ENCODE measurements around the gene SPDYE11. TPM values are rescaled to one million over a fixed set of nuclear protein-coding genes. Genes with fewer than 3 reads are reported as not detected.
"Not testable (repeated sequence)": the region's sequence is repeated elsewhere in the genome, so short reads cannot be mapped to it uniquely, and the experiment has no call there.

SPDYE11 gene, protein sequence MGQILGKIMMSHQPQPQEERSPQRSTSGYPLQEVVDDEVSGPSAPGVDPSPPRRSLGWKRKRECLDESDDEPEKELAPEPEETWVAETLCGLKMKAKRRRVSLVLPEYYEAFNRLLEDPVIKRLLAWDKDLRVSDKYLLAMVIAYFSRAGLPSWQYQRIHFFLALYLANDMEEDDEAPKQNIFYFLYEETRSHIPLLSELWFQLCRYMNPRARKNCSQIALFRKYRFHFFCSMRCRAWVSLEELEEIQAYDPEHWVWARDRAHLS
- under 1 TPM in 1 of 4 donors, not detected in 3; 0.41 TPM for polyA plus RNA-seq
- long read RNA-seq, donor 1 = 0 reads
- long read RNA-seq, donor 2 = 0 reads
- long read RNA-seq, donor 3 = 0 reads
- long read RNA-seq, donor 4 = 0 reads
- long read RNA-seq, donor 5 = 0 reads
- long read RNA-seq, donor 6 = 0 reads
- long read RNA-seq, donor 7 = 0 reads
- long read RNA-seq, donor 8 = 0 reads
- long read RNA-seq, donor 9 = 0 reads
- long read RNA-seq, donor 10 = 0 reads

DNA sequence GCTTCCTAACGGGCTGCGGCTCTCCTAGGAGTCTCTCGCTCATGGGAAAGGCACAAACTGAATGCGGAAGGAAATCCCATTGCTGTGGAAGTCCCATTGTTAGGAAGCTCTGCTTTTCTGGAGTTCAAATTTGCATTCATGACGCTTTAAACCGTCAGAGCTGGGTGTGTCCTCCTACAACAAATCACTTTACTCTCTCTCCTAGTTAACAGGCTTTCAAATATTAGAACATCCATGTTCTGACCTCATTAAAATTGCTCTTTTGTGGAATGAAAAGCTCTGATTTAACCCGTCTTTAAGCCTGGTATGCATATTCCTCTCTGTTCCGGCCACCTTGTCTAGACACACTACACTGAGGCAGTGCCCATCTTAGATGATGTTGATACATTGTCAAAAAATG is at the start of gene SPDYE11:
SPDYE11 (minus strand) TSS at position 101 of the 400 bp plus-strand sequence. CDS start 1,800 bp downstream, outside the sequence.
- H3K27ac ChIP-seq (ENCODE audit: low read depth in 1 of 3, low read length in 2 of 3); H3K27me3 ChIP-seq (ENCODE audit: control insufficient read depth in 3 of 3, insufficient read depth in 3 of 3, low read length in 3 of 3): not testable (repeated sequence)

DNA sequence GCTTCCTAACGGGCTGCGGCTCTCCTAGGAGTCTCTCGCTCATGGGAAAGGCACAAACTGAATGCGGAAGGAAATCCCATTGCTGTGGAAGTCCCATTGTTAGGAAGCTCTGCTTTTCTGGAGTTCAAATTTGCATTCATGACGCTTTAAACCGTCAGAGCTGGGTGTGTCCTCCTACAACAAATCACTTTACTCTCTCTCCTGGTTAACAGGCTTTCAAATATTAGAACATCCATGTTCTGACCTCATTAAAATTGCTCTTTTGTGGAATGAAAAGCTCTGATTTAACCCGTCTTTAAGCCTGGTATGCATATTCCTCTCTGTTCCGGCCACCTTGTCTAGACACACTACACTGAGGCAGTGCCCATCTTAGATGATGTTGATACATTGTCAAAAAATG is 28.2 kb upstream of the SPDYE11 start, which contains the start of gene SPDYE9:
SPDYE9 (minus strand) TSS at position 101 of the 400 bp plus-strand sequence. CDS start 1,800 bp downstream, outside the sequence.
- not testable (repeated sequence) for DNase-seq; FAIRE-seq; H3K27ac ChIP-seq (ENCODE audit: low read depth in 1 of 3, low read length in 2 of 3); H3K27me3 ChIP-seq (ENCODE audit: control insufficient read depth in 3 of 3, insufficient read depth in 3 of 3, low read length in 3 of 3); H3K9me3 ChIP-seq (ENCODE audit: control insufficient read depth in 2 of 2, insufficient read depth in 1 of 2, low read depth in 1 of 2, low read length in 1 of 2); H3K4me3 ChIP-seq (ENCODE audit: low read depth in 1 of 3, low read length in 3 of 3); H3K36me3 ChIP-seq (ENCODE audit: control insufficient read depth in 3 of 3, insufficient read depth in 2 of 3, low read depth in 1 of 3, low read length in 3 of 3); H3K4me1 ChIP-seq (ENCODE audit: control insufficient read depth in 3 of 3, insufficient read depth in 2 of 3, low read depth in 1 of 3, low read length in 2 of 3)
- no CpG with 5 or more reads among the region's 8 CpGs for WGBS, 3 donors

More for the DNA sequence above, at the start of gene SPDYE11:
- no CpG with 5 or more reads among the region's 8 CpGs for WGBS, 3 donors
- H3K36me3 ChIP-seq (ENCODE audit: control insufficient read depth in 3 of 3, insufficient read depth in 2 of 3, low read depth in 1 of 3, low read length in 3 of 3); H3K4me3 ChIP-seq (ENCODE audit: low read depth in 1 of 3, low read length in 3 of 3); H3K4me1 ChIP-seq (ENCODE audit: control insufficient read depth in 3 of 3, insufficient read depth in 2 of 3, low read depth in 1 of 3, low read length in 2 of 3); DNase-seq; FAIRE-seq; H3K9me3 ChIP-seq (ENCODE audit: control insufficient read depth in 2 of 2, insufficient read depth in 1 of 2, low read depth in 1 of 2, low read length in 1 of 2): not testable (repeated sequence)

DNA sequence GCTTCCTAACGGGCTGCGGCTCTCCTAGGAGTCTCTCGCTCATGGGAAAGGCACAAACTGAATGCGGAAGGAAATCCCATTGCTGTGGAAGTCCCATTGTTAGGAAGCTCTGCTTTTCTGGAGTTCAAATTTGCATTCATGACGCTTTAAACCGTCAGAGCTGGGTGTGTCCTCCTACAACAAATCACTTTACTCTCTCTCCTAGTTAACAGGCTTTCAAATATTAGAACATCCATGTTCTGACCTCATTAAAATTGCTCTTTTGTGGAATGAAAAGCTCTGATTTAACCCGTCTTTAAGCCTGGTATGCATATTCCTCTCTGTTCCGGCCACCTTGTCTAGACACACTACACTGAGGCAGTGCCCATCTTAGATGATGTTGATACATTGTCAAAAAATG is 28.0 kb downstream of the SPDYE11 start, which contains the start of gene SPDYE8:
SPDYE8 (minus strand) TSS at position 101 of the 400 bp plus-strand sequence. CDS start 1,800 bp downstream, outside the sequence.
- not testable (repeated sequence) for H3K27ac ChIP-seq (ENCODE audit: low read depth in 1 of 3, low read length in 2 of 3); FAIRE-seq; H3K9me3 ChIP-seq (ENCODE audit: control insufficient read depth in 2 of 2, insufficient read depth in 1 of 2, low read depth in 1 of 2, low read length in 1 of 2); DNase-seq; H3K36me3 ChIP-seq (ENCODE audit: control insufficient read depth in 3 of 3, insufficient read depth in 2 of 3, low read depth in 1 of 3, low read length in 3 of 3); H3K4me1 ChIP-seq (ENCODE audit: control insufficient read depth in 3 of 3, insufficient read depth in 2 of 3, low read depth in 1 of 3, low read length in 2 of 3); H3K27me3 ChIP-seq (ENCODE audit: control insufficient read depth in 3 of 3, insufficient read depth in 3 of 3, low read length in 3 of 3); H3K4me3 ChIP-seq (ENCODE audit: low read depth in 1 of 3, low read length in 3 of 3)
- WGBS, 3 donors = no CpG with 5 or more reads among the region's 8 CpGs

DNA sequence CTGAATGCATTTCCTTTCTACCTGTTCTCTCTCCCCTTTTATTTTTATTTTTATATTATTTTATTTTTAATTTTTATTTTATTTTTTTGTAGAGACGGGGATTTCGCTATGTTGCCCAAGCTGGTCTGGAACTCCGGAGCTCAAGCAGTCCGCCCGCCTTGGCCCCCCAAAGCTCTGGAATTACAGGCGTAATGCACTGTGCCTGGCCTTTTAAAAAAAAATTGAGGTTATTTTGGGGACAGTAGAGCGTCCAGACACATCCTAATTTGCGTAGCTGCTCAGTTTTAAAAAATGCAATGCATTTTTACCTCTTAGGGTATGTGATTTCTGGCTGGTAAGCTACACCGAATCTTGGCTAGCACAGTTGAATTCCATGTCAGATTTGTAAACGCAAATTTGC is 51.2 kb downstream of the SPDYE11 start:
- peak overlapping the region in 1 of 3 donors; percentile 35 for H3K4me3 ChIP-seq (ENCODE audit: low read depth in 1 of 3, low read length in 3 of 3)
- DNase-seq = not testable (repeated sequence)

DNA sequence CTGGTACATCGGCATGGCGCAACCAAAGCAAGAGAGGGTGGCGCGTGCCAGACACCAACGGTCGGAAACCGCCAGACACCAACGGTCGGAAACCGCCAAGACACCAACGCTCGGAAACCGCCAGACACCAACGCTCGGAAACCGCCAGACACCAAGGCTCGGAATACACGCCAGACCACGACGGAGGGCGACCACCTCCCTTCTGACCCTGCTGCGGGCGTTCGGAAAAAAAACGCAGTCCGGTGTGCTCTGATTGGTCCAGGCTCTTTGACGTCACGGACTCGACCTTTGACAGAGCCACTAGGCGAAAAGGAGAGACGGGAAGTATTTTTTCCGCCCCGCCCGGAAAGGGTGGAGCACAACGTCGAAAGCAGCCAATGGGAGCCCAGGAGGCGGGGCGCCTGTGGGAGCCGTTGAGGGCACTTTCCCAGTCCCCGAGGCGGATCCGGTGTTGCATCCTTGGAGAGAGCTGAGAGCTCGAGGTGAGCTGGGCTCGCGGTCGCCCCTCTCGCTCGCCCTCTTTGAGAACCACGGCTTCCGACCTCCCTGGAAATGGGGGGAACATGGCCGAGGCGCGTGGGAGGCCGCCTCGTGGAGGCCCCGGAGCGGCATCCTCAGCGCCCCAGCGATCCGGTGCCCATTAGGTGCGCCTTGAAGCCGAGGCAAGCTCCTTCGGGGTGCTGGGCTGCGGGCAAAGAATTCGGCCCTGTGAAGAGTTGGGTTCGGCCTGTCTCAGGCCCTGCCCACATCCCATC is 51.8 kb downstream of the SPDYE11 start:
- peak in 1 of 2 donors; percentile 91 for DNase-seq
- H3K4me1 ChIP-seq (ENCODE audit: control insufficient read depth in 3 of 3, insufficient read depth in 2 of 3, low read depth in 1 of 3, low read length in 2 of 3); FAIRE-seq; H3K9me3 ChIP-seq (ENCODE audit: control insufficient read depth in 2 of 2, insufficient read depth in 1 of 2, low read depth in 1 of 2, low read length in 1 of 2); H3K27me3 ChIP-seq (ENCODE audit: control insufficient read depth in 3 of 3, insufficient read depth in 3 of 3, low read length in 3 of 3); H3K36me3 ChIP-seq (ENCODE audit: control insufficient read depth in 3 of 3, insufficient read depth in 2 of 3, low read depth in 1 of 3, low read length in 3 of 3): not testable (repeated sequence)
- H3K27ac ChIP-seq (ENCODE audit: low read depth in 1 of 3, low read length in 2 of 3) = peak overlapping the region; percentile 76 to 92 (median 80)
- WGBS, 3 donors = 0% methylated on average over 36 to 50 of the region's 66 CpGs
- peak overlapping the region; percentile 57 to 64 (median 60) for H3K4me3 ChIP-seq (ENCODE audit: low read depth in 1 of 3, low read length in 3 of 3)

More for the DNA sequence above, 51.2 kb downstream of the SPDYE11 start:
- not testable (repeated sequence) for H3K27me3 ChIP-seq (ENCODE audit: control insufficient read depth in 3 of 3, insufficient read depth in 3 of 3, low read length in 3 of 3); H3K36me3 ChIP-seq (ENCODE audit: control insufficient read depth in 3 of 3, insufficient read depth in 2 of 3, low read depth in 1 of 3, low read length in 3 of 3); H3K4me1 ChIP-seq (ENCODE audit: control insufficient read depth in 3 of 3, insufficient read depth in 2 of 3, low read depth in 1 of 3, low read length in 2 of 3); FAIRE-seq; H3K9me3 ChIP-seq (ENCODE audit: control insufficient read depth in 2 of 2, insufficient read depth in 1 of 2, low read depth in 1 of 2, low read length in 1 of 2)
- H3K27ac ChIP-seq (ENCODE audit: low read depth in 1 of 3, low read length in 2 of 3) = peak overlapping the region in 1 of 3 donors; percentile 49
- WGBS, 3 donors = 19 to 32% (median 30%) methylated on average over 10 of the region's 10 CpGs

DNA sequence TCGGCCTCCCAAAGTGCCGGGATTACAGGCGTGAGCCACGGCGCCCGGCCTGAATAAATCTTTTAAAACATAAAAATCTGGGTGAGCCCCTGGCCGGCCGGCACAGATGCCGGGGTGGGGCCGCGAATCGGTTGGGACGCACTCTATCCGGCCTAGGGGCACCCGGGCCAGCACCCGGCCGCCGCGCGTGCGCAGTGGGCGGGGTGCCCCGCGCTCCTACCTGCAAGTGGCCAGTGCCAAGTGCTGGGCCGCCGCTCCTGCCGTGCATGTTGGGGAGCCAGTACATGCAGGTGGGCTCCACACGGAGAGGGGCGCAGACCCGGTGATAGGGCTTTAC is 52.4 kb downstream of the SPDYE11 start:
- not testable (repeated sequence) for H3K9me3 ChIP-seq (ENCODE audit: control insufficient read depth in 2 of 2, insufficient read depth in 1 of 2, low read depth in 1 of 2, low read length in 1 of 2); DNase-seq; H3K36me3 ChIP-seq (ENCODE audit: control insufficient read depth in 3 of 3, insufficient read depth in 2 of 3, low read depth in 1 of 3, low read length in 3 of 3); FAIRE-seq; H3K4me1 ChIP-seq (ENCODE audit: control insufficient read depth in 3 of 3, insufficient read depth in 2 of 3, low read depth in 1 of 3, low read length in 2 of 3); H3K27me3 ChIP-seq (ENCODE audit: control insufficient read depth in 3 of 3, insufficient read depth in 3 of 3, low read length in 3 of 3)
- Histone ChIP-seq H3K27ac (ENCODE audit: low read depth in 1 of 3, low read length in 2 of 3) (peak overlapping the region; percentile 76 to 92 (median 80)), H3K4me3 (ENCODE audit: low read depth in 1 of 3, low read length in 3 of 3) (peak overlapping the region; percentile 57 to 64 (median 60))
- WGBS, 3 donors = 0 to 1% (median 1%) methylated on average over 11 to 18 of the region's 30 CpGs

DNA sequence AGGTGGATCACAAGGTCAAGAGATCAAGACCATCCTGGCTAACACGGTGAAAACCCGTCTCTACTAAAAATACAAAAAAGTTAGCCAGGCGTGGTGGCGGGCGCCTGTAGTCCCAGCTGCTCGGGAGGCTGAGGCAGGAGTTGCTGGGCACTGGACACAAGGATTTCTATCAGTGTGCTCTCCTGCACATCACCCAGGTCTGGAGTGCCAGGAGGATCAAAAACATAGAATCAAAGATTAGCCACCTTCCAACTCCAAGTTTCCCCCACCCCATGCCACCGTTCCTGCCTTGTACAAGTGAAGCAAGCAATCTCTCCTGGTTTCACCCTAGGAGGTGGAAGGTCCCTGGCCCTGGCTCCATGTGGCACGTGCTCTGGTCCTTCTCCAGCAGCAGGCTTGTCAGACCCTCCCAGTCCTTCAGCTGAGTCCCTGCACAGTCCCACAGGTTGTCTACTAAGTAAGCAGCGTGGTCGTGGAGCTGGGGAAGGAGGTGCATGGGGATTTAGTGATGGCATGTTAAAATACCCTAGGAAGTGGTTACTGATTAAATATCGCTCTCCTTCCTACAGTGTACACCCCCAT is 59.7 kb downstream of the SPDYE11 start:
- H3K4me1 ChIP-seq (ENCODE audit: control insufficient read depth in 3 of 3, insufficient read depth in 2 of 3, low read depth in 1 of 3, low read length in 2 of 3); DNase-seq; H3K36me3 ChIP-seq (ENCODE audit: control insufficient read depth in 3 of 3, insufficient read depth in 2 of 3, low read depth in 1 of 3, low read length in 3 of 3); FAIRE-seq; H3K4me3 ChIP-seq (ENCODE audit: low read depth in 1 of 3, low read length in 3 of 3); H3K9me3 ChIP-seq (ENCODE audit: control insufficient read depth in 2 of 2, insufficient read depth in 1 of 2, low read depth in 1 of 2, low read length in 1 of 2); H3K27me3 ChIP-seq (ENCODE audit: control insufficient read depth in 3 of 3, insufficient read depth in 3 of 3, low read length in 3 of 3); H3K27ac ChIP-seq (ENCODE audit: low read depth in 1 of 3, low read length in 2 of 3): not testable (repeated sequence)
- WGBS, 3 donors = no CpG with 5 or more reads among the region's 11 CpGs

Measured in small intestine (tissue), 16 donors.